Neuronal stem cell (in vitro differentiated cells): ENCODE measurements around the gene UGT3A1.
"Not testable (repeated sequence)": the region's sequence is repeated elsewhere in the genome, so short reads cannot be mapped to it uniquely, and the experiment has no call there.

Experiments used
- DNase-seq: peaks from one replicate; pipeline ENCODE4 v3.0.0-alpha.2; 2013; ENCODE audit warnings: low spot score
- H2AFZ ChIP-seq: one replicate; pipeline ENCODE4 v1.6.1; 2013; ENCODE audit warnings: mild to moderate bottlenecking, low read length, inconsistent platforms
- H2AK5ac ChIP-seq: 2 replicates; pipeline ENCODE4 v1.6.1; 2013; ENCODE audit warnings: low read depth, mild to moderate bottlenecking, inconsistent platforms, low read length, moderate library complexity, mixed read lengths
- H2BK120ac ChIP-seq: 2 replicates; pipeline ENCODE4 v1.6.1; 2013; ENCODE audit warnings: low read depth, mild to moderate bottlenecking, inconsistent platforms, low read length, moderate library complexity, mixed read lengths
- H2BK12ac ChIP-seq: one replicate; pipeline ENCODE4 v1.6.1; 2013; ENCODE audit warnings: low read length, inconsistent platforms
- H2BK15ac ChIP-seq: 2 replicates; pipeline ENCODE4 v1.6.1; 2013; ENCODE audit warnings: mild to moderate bottlenecking, low read length, inconsistent platforms, mixed read lengths
- H2BK5ac ChIP-seq: one replicate; pipeline ENCODE4 v1.6.1; 2013; ENCODE audit warnings: inconsistent platforms, mild to moderate bottlenecking, low read length, moderate library complexity
- H3K14ac ChIP-seq: one replicate; pipeline ENCODE4 v1.6.1; 2013; ENCODE audit warnings: low read length, inconsistent platforms
- H3K18ac ChIP-seq: 2 replicates; pipeline ENCODE4 v1.6.1; 2013; ENCODE audit warnings: low read length, inconsistent platforms
- H3K23ac ChIP-seq: 2 replicates; pipeline ENCODE4 v1.6.1; 2013; ENCODE audit warnings: low read depth, mild to moderate bottlenecking, mixed read lengths, low read length, inconsistent platforms; ENCODE audit not compliant: poor library complexity
- H3K27ac ChIP-seq: replicated peaks from 3 replicates; pipeline ENCODE4 v1.5.1; 2013; ENCODE audit warnings: low read length, inconsistent platforms
- H3K27me3 ChIP-seq, 3 experiments: 2 replicates each; pipeline ENCODE4 v1.6.1; 2013; ENCODE audit warnings: low read length in 3 of 3, mild to moderate bottlenecking in 2 of 3, inconsistent platforms in 1 of 3, low read depth in 1 of 3, mixed read lengths in 1 of 3, moderate library complexity in 1 of 3; ENCODE audit not compliant: control insufficient read depth in 3 of 3, insufficient read depth in 3 of 3
- H3K36me3 ChIP-seq, 2 donors: replicated peaks in 1 of 2; 2 replicates each; pipeline ENCODE4 v1.6.1; 2013; ENCODE audit warnings: low read length in 2 of 2; ENCODE audit not compliant: control insufficient read depth in 2 of 2, insufficient read depth in 2 of 2
- H3K4ac ChIP-seq: 2 replicates; pipeline ENCODE4 v1.6.1; 2013; ENCODE audit warnings: inconsistent platforms, mild to moderate bottlenecking, low read length, moderate library complexity
- H3K4me1 ChIP-seq, 2 donors: 1 replicate in 1 of 2; 2 replicates in 1 of 2; pipeline ENCODE4 v1.6.1; 2013; ENCODE audit warnings: low read length in 2 of 2, low read depth in 1 of 2; ENCODE audit not compliant: control insufficient read depth in 2 of 2, insufficient read depth in 1 of 2
- H3K4me2 ChIP-seq: one replicate; pipeline ENCODE4 v1.6.1; 2013; ENCODE audit warnings: mild to moderate bottlenecking, low read length, inconsistent platforms; ENCODE audit not compliant: insufficient read depth, poor library complexity, severe bottlenecking
- H3K4me3 ChIP-seq, 2 donors: 2 replicates each; pipeline ENCODE4 v1.5.1; 2013; ENCODE audit warnings: low read length in 2 of 2, mild to moderate bottlenecking in 2 of 2, inconsistent platforms in 1 of 2, moderate library complexity in 1 of 2
- H3K79me1 ChIP-seq: one replicate; pipeline ENCODE4 v1.6.1; 2013; ENCODE audit warnings: low read depth, mild to moderate bottlenecking, inconsistent platforms, low read length, moderate library complexity
- H3K9ac ChIP-seq: one replicate; pipeline ENCODE4 v1.6.1; 2013; ENCODE audit warnings: mild to moderate bottlenecking, low read depth, low read length, inconsistent platforms; ENCODE audit not compliant: poor library complexity
- H3K9me3 ChIP-seq, 2 donors: replicated peaks in 1 of 2; 2 replicates each; pipeline versions ENCODE3 to v1.6.1; 2013; ENCODE audit warnings: low read length in 2 of 2, mild to moderate bottlenecking in 2 of 2, inconsistent platforms in 1 of 2, low read depth in 1 of 2, mixed read lengths in 1 of 2, moderate library complexity in 1 of 2; ENCODE audit not compliant: control insufficient read depth in 2 of 2, insufficient read depth in 1 of 2
- H4K8ac ChIP-seq: one replicate; pipeline ENCODE4 v1.6.1; 2013; ENCODE audit warnings: low read depth, mild to moderate bottlenecking, inconsistent platforms, low read length, moderate library complexity
- H4K91ac ChIP-seq: one replicate; pipeline ENCODE4 v1.6.1; 2013; ENCODE audit warnings: low read length, low read depth, mild to moderate bottlenecking, inconsistent platforms; ENCODE audit not compliant: poor library complexity
- WGBS, 2 donors: extraction: QIAGEN DNeasy Blood & Tissue Kit; methylation state at CpG; one replicate each; pipeline ENCODE4 v1.1.7; 2013; ENCODE audit warnings: missing lambda C conversion rate in 2 of 2, mixed read lengths in 1 of 2; ENCODE audit not compliant: insufficient read length in 2 of 2, insufficient replicate concordance in 1 of 2; ENCODE audit errors: extremely low coverage in 2 of 2; 5-methylcytosine and 5-hydroxymethylcytosine counted together

UGT3A1 gene

GRCh38 chr5:36027711-36028110 is 36.5 kb upstream of the UGT3A1 start:
- no peak overlapping the region for H3K23ac ChIP-seq
- H2BK15ac ChIP-seq, result no peak overlapping the region
- no peak overlapping the region for H3K27ac ChIP-seq
- no peak for DNase-seq
- no peak overlapping the region for H2AK5ac ChIP-seq
- no peaks in the 10 kb centered on the region for H3K4me1 ChIP-seq
- H3K9me3 ChIP-seq, result peaks cover 0 to 4% of the 10 kb centered on the region in 2 donors
- no peak overlapping the region for H2AFZ ChIP-seq
- no peak overlapping the region for H3K4me3 ChIP-seq
- H2BK120ac ChIP-seq, result no peak overlapping the region
- no CpG with 5 or more reads among the region's 8 CpGs for WGBS, 2 donors
- H3K18ac ChIP-seq, result no peak overlapping the region
- no peak overlapping the region for H3K9ac ChIP-seq
- H3K27me3 ChIP-seq, result no peaks in the 10 kb centered on the region
- no peaks in the 10 kb centered on the region for H3K79me1 ChIP-seq
- H2BK5ac ChIP-seq, result no peak overlapping the region
- H4K8ac ChIP-seq, result no peak overlapping the region
- H3K4me2 ChIP-seq, result no peak overlapping the region
- no peak overlapping the region for H2BK12ac ChIP-seq
- no peak overlapping the region for H4K91ac ChIP-seq
- no peak overlapping the region for H3K14ac ChIP-seq
- no peak overlapping the region for H3K4ac ChIP-seq
- no peaks in the 10 kb centered on the region for H3K36me3 ChIP-seq

- Histone ChIP-seq H3K27ac (no peak overlapping the region), H2BK120ac (no peak overlapping the region), H2AK5ac (no peak overlapping the region), H4K8ac (no peak overlapping the region), H3K79me1 (no peaks in the 10 kb centered on the region), H2BK5ac (no peak overlapping the region), H3K18ac (no peak overlapping the region), H3K9ac (no peak overlapping the region), H2BK12ac (no peak overlapping the region), H3K14ac (no peak overlapping the region), H3K23ac (no peak overlapping the region), H3K4ac (no peak overlapping the region), H3K4me2 (no peak overlapping the region), H2BK15ac (no peak overlapping the region), H3K36me3 (no peaks in the 10 kb centered on the region), H3K27me3 (no peaks in the 10 kb centered on the region), H4K91ac (no peak overlapping the region), H3K9me3 (peaks cover 0 to 4% of the 10 kb centered on the region in 2 donors), H3K4me3 (no peak overlapping the region), H2AFZ (no peak overlapping the region), H3K4me1 (peaks cover 0 to 2% of the 10 kb centered on the region in 2 donors)
- no CpG with 5 or more reads among the region's 6 CpGs for WGBS, 2 donors
- no peak for DNase-seq
These were observed 35.7 kb upstream of the UGT3A1 start for GRCh38 chr5:36026706-36027465.

- not testable (repeated sequence) for H3K36me3 ChIP-seq, H3K9ac ChIP-seq, H3K79me1 ChIP-seq, H3K18ac ChIP-seq, H3K4me1 ChIP-seq, H3K4ac ChIP-seq, H4K8ac ChIP-seq, H3K27me3 ChIP-seq, H3K23ac ChIP-seq, H2BK12ac ChIP-seq, H2BK15ac ChIP-seq, DNase-seq, H3K4me2 ChIP-seq, H2BK120ac ChIP-seq, H3K9me3 ChIP-seq, H2AFZ ChIP-seq, H3K4me3 ChIP-seq, H3K14ac ChIP-seq, H2AK5ac ChIP-seq, H2BK5ac ChIP-seq, H4K91ac ChIP-seq, H3K27ac ChIP-seq
- no CpG with 5 or more reads among the region's 6 CpGs for WGBS, 2 donors
These were observed 31.1 kb upstream of the UGT3A1 start for GRCh38 chr5:36022246-36022645.

- H2AFZ ChIP-seq, H2BK5ac ChIP-seq, H3K9me3 ChIP-seq, H2BK120ac ChIP-seq, H2BK12ac ChIP-seq, H4K8ac ChIP-seq, H3K4me2 ChIP-seq, H3K4me1 ChIP-seq, H4K91ac ChIP-seq, H2AK5ac ChIP-seq, H3K79me1 ChIP-seq, H3K14ac ChIP-seq, H3K36me3 ChIP-seq, H3K4me3 ChIP-seq, H3K9ac ChIP-seq, DNase-seq, H3K18ac ChIP-seq, H3K23ac ChIP-seq, H3K4ac ChIP-seq, H3K27ac ChIP-seq, H2BK15ac ChIP-seq, H3K27me3 ChIP-seq: not testable (repeated sequence)
- no CpG with 5 or more reads among the region's 5 CpGs for whole genome bisulfite sequencing, 2 donors
These were observed 28.4 kb upstream of the UGT3A1 start for GRCh38 chr5:36019584-36019983.
